H1 (cell line): ENCODE data around the gene PIP5K1B. TPM values are rescaled to one million over a fixed set of nuclear protein-coding genes. Genes with fewer than 3 reads are reported as not detected.

ENCODE experiments used
- CTCF ChIA-PET: fragments of 300-600 bp; sonication (Branson Sonifier 250); formaldehyde crosslinking; loops from one replicate; lab custom pipeline; 2021; ENCODE audit not compliant: partially characterized antibody; lab: Charles Lee
- POLR2A ChIA-PET: fragments of 300-600 bp; sonication (Branson Sonifier 250); formaldehyde crosslinking; loops from one replicate; lab custom pipeline; 2021; ENCODE audit warnings: inconsistent platforms; ENCODE audit not compliant: partially characterized antibody; lab: Charles Lee
- DNase-seq, 2 experiments: peaks; one replicate each; pipeline versions ENCODE4 v3.0.0 to v3.0.0-alpha.2; 2010 to 2022; ENCODE audit warnings: low spot score in 2 of 2, low read depth in 1 of 2, mixed read lengths in 1 of 2
- FAIRE-seq: peaks from 2 replicates; lab custom pipeline; 2011; peaks lifted over from hg19 to GRCh38; lab: Jason Lieb, UNC
- H2AFZ ChIP-seq: 2 replicates; pipeline ENCODE4 v1.8.1; 2012; ENCODE audit warnings: low read length, inconsistent platforms
- H2AK5ac ChIP-seq: 2 replicates; pipeline ENCODE4 v1.6.1; 2013; ENCODE audit warnings: low read depth, low read length
- H2BK120ac ChIP-seq: replicated peaks from 2 replicates; pipeline ENCODE3; 2013; ENCODE audit warnings: low read depth, low read length, inconsistent platforms
- H2BK12ac ChIP-seq: 2 replicates; pipeline ENCODE4 v1.6.1; 2013; ENCODE audit warnings: low read depth, low read length
- H2BK15ac ChIP-seq: 2 replicates; pipeline ENCODE4 v1.6.1; 2013; ENCODE audit warnings: low read length
- H2BK20ac ChIP-seq: 2 replicates; pipeline ENCODE4 v1.6.1; 2013; ENCODE audit warnings: low read length
- H2BK5ac ChIP-seq: 2 replicates; pipeline ENCODE4 v1.6.1; 2013; ENCODE audit warnings: low read depth, low read length
- H3K14ac ChIP-seq: 2 replicates; pipeline ENCODE4 v1.6.1; 2013; ENCODE audit warnings: inconsistent platforms; ENCODE audit not compliant: insufficient read length
- H3K18ac ChIP-seq: 2 replicates; pipeline ENCODE4 v1.6.1; 2013; ENCODE audit warnings: low read length; ENCODE audit errors: extremely low read depth
- H3K23ac ChIP-seq: 2 replicates; pipeline ENCODE4 v1.6.1; 2013; ENCODE audit warnings: inconsistent platforms; ENCODE audit not compliant: insufficient read length
- H3K23me2 ChIP-seq: 2 replicates; pipeline ENCODE4 v1.6.1; 2013; ENCODE audit warnings: low read depth, low read length
- H3K27ac ChIP-seq: 2 replicates; pipeline ENCODE4 v1.6.1; 2011; ENCODE audit warnings: low read depth, low read length, inconsistent platforms
- H3K27me3 ChIP-seq, 4 experiments: replicated peaks in 1 of 4; 1 replicate in 1 of 4; 2 replicates in 3 of 4; pipeline versions ENCODE4 v1.6.1 to v1.8.1; 2011 to 2013; ENCODE audit warnings: low read length in 3 of 4, mild to moderate bottlenecking in 3 of 4, inconsistent platforms in 2 of 4, mixed read lengths in 2 of 4, moderate library complexity in 1 of 4; ENCODE audit not compliant: control insufficient read depth in 3 of 4, insufficient read depth in 3 of 4; ENCODE audit errors: extremely low read depth in 1 of 4
- H3K36me3 ChIP-seq, 4 experiments: 2 replicates each; pipeline versions ENCODE4 v1.6.1 to v1.8.1; 2011 to 2013; ENCODE audit warnings: mild to moderate bottlenecking in 4 of 4, low read length in 3 of 4, moderate library complexity in 2 of 4, control low read depth in 1 of 4, inconsistent platforms in 1 of 4; ENCODE audit not compliant: insufficient read depth in 4 of 4, control insufficient read depth in 2 of 4
- H3K4ac ChIP-seq: replicated peaks from 2 replicates; pipeline ENCODE3; 2013; ENCODE audit warnings: low read length, low read depth, mixed read lengths, inconsistent platforms; ENCODE audit not compliant: insufficient read length
- H3K4me1 ChIP-seq, 4 experiments: replicated peaks in 1 of 4; 1 replicate in 1 of 4; 2 replicates in 3 of 4; pipeline versions ENCODE4 v1.6.1 to v1.8.1; 2011 to 2013; ENCODE audit warnings: low read length in 3 of 4, inconsistent platforms in 2 of 4, mixed read lengths in 1 of 4; ENCODE audit not compliant: insufficient read depth in 4 of 4, control insufficient read depth in 3 of 4
- H3K4me2 ChIP-seq, 2 experiments: 2 replicates each; pipeline versions ENCODE4 v1.6.1 to v1.8.1; 2011 to 2013; ENCODE audit warnings: low read depth in 2 of 2, low read length in 2 of 2, control low read depth in 1 of 2, inconsistent platforms in 1 of 2, mild to moderate bottlenecking in 1 of 2; ENCODE audit not compliant: insufficient read depth in 1 of 2
- H3K4me3 ChIP-seq, 4 experiments: fragments of 200-600, 300-600 bp in 1 of 4; sonication (generic), shearing (Covaris generic), sonication (Bioruptor Twin) in 1 of 4; 2 replicates each; pipeline versions ENCODE4 v1.5.1 to v1.8.1; 2011 to 2016; ENCODE audit warnings: low read length in 4 of 4, low read depth in 3 of 4, control low read depth in 2 of 4, inconsistent platforms in 2 of 4, mild to moderate bottlenecking in 2 of 4, mixed read lengths in 1 of 4, moderate library complexity in 1 of 4; ENCODE audit not compliant: insufficient read depth in 2 of 4; ENCODE audit errors: extremely low read depth in 1 of 4
- H3K56ac ChIP-seq: replicated peaks from 2 replicates; pipeline ENCODE3; 2013; ENCODE audit warnings: low read depth, mild to moderate bottlenecking, mixed read lengths, low read length, inconsistent platforms; ENCODE audit not compliant: insufficient read length
- H3K79me1 ChIP-seq: 2 replicates; pipeline ENCODE4 v1.6.1; 2013; ENCODE audit warnings: low read depth, low read length, control low read depth
- H3K79me2 ChIP-seq, 2 experiments: 2 replicates each; pipeline versions ENCODE4 v1.6.1 to v1.8.1; 2012 to 2013; ENCODE audit warnings: low read length in 2 of 2, mild to moderate bottlenecking in 2 of 2, inconsistent platforms in 1 of 2; ENCODE audit not compliant: insufficient read depth in 2 of 2, control insufficient read depth in 1 of 2
- H3K9ac ChIP-seq, 4 experiments: replicated peaks in 1 of 4; 1 replicate in 1 of 4; 2 replicates in 3 of 4; pipeline versions ENCODE4 v1.6.1 to v1.8.1; 2011 to 2013; ENCODE audit warnings: low read depth in 3 of 4, low read length in 3 of 4, control low read depth in 2 of 4, mild to moderate bottlenecking in 2 of 4, moderate library complexity in 2 of 4, inconsistent platforms in 1 of 4; ENCODE audit errors: extremely low read depth in 1 of 4
- H3K9me3 ChIP-seq, 2 experiments: 2 replicates each; pipeline versions ENCODE4 v1.6.1 to v1.8.1; 2012 to 2013; ENCODE audit warnings: mild to moderate bottlenecking in 2 of 2, moderate library complexity in 2 of 2, control low read depth in 1 of 2, inconsistent platforms in 1 of 2, low read depth in 1 of 2, low read length in 1 of 2, mixed read lengths in 1 of 2; ENCODE audit not compliant: insufficient read depth in 2 of 2
- H4K20me1 ChIP-seq, 2 experiments: replicated peaks in 1 of 2; 2 replicates each; pipeline versions ENCODE3 to v1.8.1; 2011 to 2013; ENCODE audit warnings: inconsistent platforms in 2 of 2, low read length in 2 of 2, mild to moderate bottlenecking in 1 of 2; ENCODE audit not compliant: insufficient read depth in 2 of 2, control insufficient read depth in 1 of 2
- H4K5ac ChIP-seq: 2 replicates; pipeline ENCODE4 v1.6.1; 2013; ENCODE audit warnings: low read length, low read depth, mixed read lengths, inconsistent platforms; ENCODE audit not compliant: insufficient read length
- H4K8ac ChIP-seq: 2 replicates; pipeline ENCODE4 v1.8.0; 2013; ENCODE audit warnings: mild to moderate bottlenecking, moderate library complexity, low read length, inconsistent platforms; ENCODE audit not compliant: insufficient read depth; ENCODE audit errors: extremely low read depth
- H4K91ac ChIP-seq: replicated peaks from 2 replicates; pipeline ENCODE3; 2013; ENCODE audit warnings: low read length, mixed read lengths, inconsistent platforms; ENCODE audit not compliant: insufficient read length
- CREB1 ChIP-seq: IDR thresholded peaks from 2 replicates; pipeline ENCODE4 v1.6.1; 2012; ENCODE audit warnings: inconsistent platforms
- RAD21 ChIP-seq, 2 experiments: IDR thresholded peaks in 1 of 2; conservative IDR thresholded peaks in 1 of 2; 2 replicates each; pipeline ENCODE4 v1.6.1; 2011; ENCODE audit warnings: low read depth in 2 of 2, low read length in 2 of 2, improper control_type of control experiment in 1 of 2, inconsistent platforms in 1 of 2, mild to moderate bottlenecking in 1 of 2, moderate library complexity in 1 of 2
- TCF12 ChIP-seq: IDR thresholded peaks from 2 replicates; pipeline ENCODE4 v1.6.1; 2011; ENCODE audit warnings: low read depth, mild to moderate bottlenecking, low read length
- TEAD4 ChIP-seq: IDR thresholded peaks from 2 replicates; pipeline ENCODE4 v1.6.1; 2012; ENCODE audit warnings: low read depth, low read length, inconsistent platforms, mixed read lengths
- WGBS, 2 experiments: shearing (Covaris generic) in 1 of 2; methylation state at CpG; one replicate each; pipeline versions ENCODE4 v1.1.6 to v1.1.7; 2013 to 2015; ENCODE audit warnings: low lambda C conversion rate in 2 of 2, mixed read lengths in 2 of 2, inconsistent platforms in 1 of 2, low coverage in 1 of 2, missing lambda C conversion rate in 1 of 2; ENCODE audit not compliant: insufficient replicate concordance in 2 of 2, insufficient coverage in 1 of 2, insufficient read length in 1 of 2; ENCODE audit errors: extremely low coverage in 1 of 2, missing lambda C conversion rate in 1 of 2; 5-methylcytosine and 5-hydroxymethylcytosine counted together
- polyA plus RNA-seq, 7 experiments: library from polyadenylated mRNA; depleted of rRNA in 3 of 7; stranded (reverse) in 5 of 7; unstranded in 2 of 7; fragments of >200 nt in 5 of 7; fragments of 200-250 nt in 2 of 7; gene quantifications; 1 replicate in 5 of 7; 2 replicates in 1 of 7; 4 replicates in 1 of 7; pipeline versions ENCODE4 v1.2.1 to v1.2.3, GENCODE V29; 2011 to 2013; ENCODE audit warnings: missing spikeins in 2 of 7, mixed read lengths in 2 of 7
- total RNA-seq: library from RNA; stranded (reverse); fragmentation: NEBNext Ultra II Directional; extraction: Animal tissue kit (Norgen Biotek cat#: 25700); gene quantifications from 2 replicates; pipeline ENCODE4 v1.2.1, GENCODE V29; 2021
- TF ChIP-seq, protein P1 (sequence below), 3 experiments: IDR thresholded peaks; 1 replicate in 2 of 3; 2 replicates in 1 of 3; pipeline versions ENCODE4 v1.5.1 to v1.6.1; 2011; ENCODE audit warnings: low read length in 3 of 3, mild to moderate bottlenecking in 3 of 3, inconsistent platforms in 2 of 3, low read depth in 1 of 3, moderate library complexity in 1 of 3; ENCODE audit not compliant: insufficient read depth in 1 of 3; ENCODE audit errors: control extremely low read depth in 1 of 3

Gene PIP5K1B
- total and polyA plus RNA-seq, 2 of the 8 experiments (the other 6 are each of a cell fraction or from before 2014, with no cell fraction given) = 4.7 to 7.7 TPM

DNA sequence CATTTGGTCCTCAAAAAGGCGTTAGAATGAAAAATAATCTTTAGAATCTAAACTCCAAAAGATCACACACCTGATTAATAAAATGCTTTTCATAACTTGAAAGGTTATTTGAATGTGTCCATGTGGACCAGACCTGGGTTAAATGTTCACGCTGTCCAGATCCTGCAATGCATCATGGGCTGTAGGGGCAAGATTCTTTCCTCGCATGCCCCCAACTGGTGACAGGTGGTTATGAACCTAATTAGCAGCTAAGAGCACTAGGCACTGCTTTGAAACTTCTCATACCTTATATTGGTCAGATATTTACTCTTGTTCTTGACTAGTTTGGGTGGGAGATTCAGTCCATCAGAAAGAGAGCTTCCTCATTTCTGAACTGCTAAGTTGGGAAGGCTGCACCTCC is 19.3 kb upstream of the PIP5K1B start:
- Histone ChIP-seq H2BK5ac (no peak overlapping the region), H3K18ac (no peak overlapping the region), H3K56ac (no peak overlapping the region), H3K27ac (no peak overlapping the region), H3K14ac (no peak overlapping the region), H2BK20ac (no peak overlapping the region), H3K23me2 (no peaks in the 10 kb centered on the region; the same call in 1 of the 2 replicates), H4K20me1 (no peaks in the 10 kb centered on the region), H2AK5ac (no peak overlapping the region), H4K91ac (no peak overlapping the region), H3K36me3 (no peaks in the 10 kb centered on the region), H2BK120ac (no peak overlapping the region), H3K9ac (no peak overlapping the region), H2BK15ac (no peak overlapping the region), H2BK12ac (no peak overlapping the region), H3K4me2 (no peak overlapping the region), H3K27me3 (no peaks in the 10 kb centered on the region), H3K4me3 (no peak overlapping the region), H3K79me2 (no peaks in the 10 kb centered on the region), H3K79me1 (no peaks in the 10 kb centered on the region), H3K23ac (no peak overlapping the region), H4K8ac (no peak overlapping the region), H3K4ac (no peak overlapping the region), H4K5ac (no peak overlapping the region), H3K9me3 (no peaks in the 10 kb centered on the region), H3K4me1 (0 out of 7 replicates have a peak, but pooled peaks cover 0 to 2% (median 0%) of the 10 kb centered on the region in 4 experiments), H2AFZ (no peak overlapping the region)
- peak; percentile 73 for FAIRE-seq
- 72% methylated on average over 3 of the region's 3 CpGs; no CpG with 5 or more reads in 1 of the 2 experiments for WGBS, 2 experiments
- CTCF ChIA-PET = interaction anchor here (0.6 to 3.9 kb wide), 25 partner anchors 11 to 331 kb away, joined by 3 to 53 read pairs (median 3); no protein-coding TSS in a partner anchor
- TF ChIP-seq RAD21 (IDR thresholded peaks at IDR 0.05 in 1 of 2, conservative IDR thresholded peaks at IDR 0.05 in 1 of 2; ENCODE audit: low read depth in 2 of 2, low read length in 2 of 2) (peak; percentile 48 to 66), CREB1 (no peak), TEAD4 (no peak), TCF12 (no peak)
- TF ChIP-seq, protein P1, sequence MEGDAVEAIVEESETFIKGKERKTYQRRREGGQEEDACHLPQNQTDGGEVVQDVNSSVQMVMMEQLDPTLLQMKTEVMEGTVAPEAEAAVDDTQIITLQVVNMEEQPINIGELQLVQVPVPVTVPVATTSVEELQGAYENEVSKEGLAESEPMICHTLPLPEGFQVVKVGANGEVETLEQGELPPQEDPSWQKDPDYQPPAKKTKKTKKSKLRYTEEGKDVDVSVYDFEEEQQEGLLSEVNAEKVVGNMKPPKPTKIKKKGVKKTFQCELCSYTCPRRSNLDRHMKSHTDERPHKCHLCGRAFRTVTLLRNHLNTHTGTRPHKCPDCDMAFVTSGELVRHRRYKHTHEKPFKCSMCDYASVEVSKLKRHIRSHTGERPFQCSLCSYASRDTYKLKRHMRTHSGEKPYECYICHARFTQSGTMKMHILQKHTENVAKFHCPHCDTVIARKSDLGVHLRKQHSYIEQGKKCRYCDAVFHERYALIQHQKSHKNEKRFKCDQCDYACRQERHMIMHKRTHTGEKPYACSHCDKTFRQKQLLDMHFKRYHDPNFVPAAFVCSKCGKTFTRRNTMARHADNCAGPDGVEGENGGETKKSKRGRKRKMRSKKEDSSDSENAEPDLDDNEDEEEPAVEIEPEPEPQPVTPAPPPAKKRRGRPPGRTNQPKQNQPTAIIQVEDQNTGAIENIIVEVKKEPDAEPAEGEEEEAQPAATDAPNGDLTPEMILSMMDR (IDR thresholded peaks at IDR 0.05; ENCODE audit: control extremely low read depth in 1 of 3, insufficient read depth in 1 of 3, low read depth in 1 of 3, low read length in 3 of 3) = peak; percentile 45 to 74 (median 55)
- peak in 1 of 2 experiments; percentile 57 for DNase-seq
- POLR2A ChIA-PET = interaction anchor here (1.9 kb wide), 1 partner anchor 94 kb away, joined by 4 read pairs; a partner anchor contains a TSS
